Spleen (tissue), 11 donors: ENCODE results near the gene UQCC2. TPM values are rescaled to one million over a fixed set of nuclear protein-coding genes. Genes with fewer than 3 reads are reported as not detected.

ENCODE experiments used
- DNase-seq: peaks from one replicate; pipeline ENCODE4 v3.0.0-alpha.2; 2020
- H3K27ac ChIP-seq, 8 donors: fragments of 200-600 bp; sonication (generic) in 7 of 8; 1 replicate in 4 of 8; 2 replicates in 4 of 8; pipeline versions ENCODE4 v1.5.0 to v1.8.0; 2016 to 2021; ENCODE audit warnings: inconsistent platforms in 4 of 8, mild to moderate bottlenecking in 4 of 8, moderate library complexity in 1 of 8
- H3K27me3 ChIP-seq, 7 donors: fragments of 200-600 bp; sonication (generic) in 6 of 7; replicated peaks in 1 of 7; 1 replicate in 4 of 7; 2 replicates in 3 of 7; pipeline versions ENCODE4 v1.5.0 to v1.8.0; 2016 to 2021; ENCODE audit warnings: inconsistent platforms in 3 of 7, mild to moderate bottlenecking in 1 of 7
- H3K36me3 ChIP-seq, 6 donors: fragments of 200-600 bp; sonication (generic) in 5 of 6; 1 replicate in 4 of 6; 2 replicates in 2 of 6; pipeline versions ENCODE4 v1.5.0 to v1.8.0; 2016 to 2021; ENCODE audit warnings: inconsistent platforms in 2 of 6
- H3K4me1 ChIP-seq, 6 donors: fragments of 200-600 bp; sonication (generic) in 5 of 6; 1 replicate in 3 of 6; 2 replicates in 3 of 6; pipeline versions ENCODE4 v1.5.0 to v1.8.0; 2016 to 2021; ENCODE audit warnings: inconsistent platforms in 3 of 6
- H3K4me3 ChIP-seq, 8 donors: fragments of 200-600 bp; sonication (generic) in 7 of 8; 1 replicate in 4 of 8; 2 replicates in 4 of 8; pipeline versions ENCODE4 v1.5.0 to v1.8.0; 2016 to 2021; ENCODE audit warnings: inconsistent platforms in 4 of 8, mild to moderate bottlenecking in 4 of 8, moderate library complexity in 2 of 8
- H3K9me3 ChIP-seq, 8 donors: fragments of 200-600 bp; sonication (generic) in 7 of 8; 1 replicate in 4 of 8; 2 replicates in 4 of 8; pipeline versions ENCODE4 v1.5.0 to v1.8.0; 2016 to 2021; ENCODE audit warnings: inconsistent platforms in 4 of 8
- POLR2A ChIP-seq, 3 donors: fragments of 450-650 bp; IDR thresholded peaks; one replicate each; pipeline ENCODE4 v1.5.1; 2017; ENCODE audit warnings: antibody characterized with exemption in 3 of 3, mild to moderate bottlenecking in 1 of 3
- POLR2AphosphoS5 ChIP-seq, 3 donors: sonication (generic); formaldehyde crosslinking; IDR thresholded peaks; one replicate each; pipeline ENCODE4 v1.5.1; 2017; ENCODE audit warnings: antibody characterized with exemption in 3 of 3
- WGBS, 5 donors: extraction: QIAGEN DNeasy Blood & Tissue Kit in 3 of 5; methylation state at CpG; one replicate each; pipeline versions ENCODE4 v1.1.5 to v1.1.7; 2013 to 2018; 5-methylcytosine and 5-hydroxymethylcytosine counted together
- intact Hi-C: fragments of 100-400 bp; cut with DNase I; formaldehyde crosslinking; loops from one replicate; pipeline ENCODE4 v1.15.0; 2023; ENCODE audit warnings: low total_unique reads
- polyA plus RNA-seq, 3 donors: library from polyadenylated mRNA; stranded (reverse); fragments of 200-250 nt; gene quantifications; one replicate each; pipeline ENCODE4 v1.2.1, GENCODE V29; 2013
- total RNA-seq, 7 donors: library from RNA; depleted of rRNA in 3 of 7; stranded (reverse); fragments of >200 nt in 3 of 7; fragmentation: NEBNext Ultra II Directional in 4 of 7; extraction: Animal tissue kit (Norgen Biotek cat#: 25700) in 4 of 7; gene quantifications; one replicate each; pipeline versions ENCODE4 v1.1.0 to v1.2.1, GENCODE V29; 2016 to 2021
- TF ChIP-seq, protein P1 (sequence below), 11 experiments: fragments of 200-600 bp in 7 of 11; fragments of 450-650 bp in 4 of 11; sonication (generic) in 4 of 11; IDR thresholded peaks in 8 of 11; conservative IDR thresholded peaks in 3 of 11; 1 replicate in 7 of 11; 2 replicates in 4 of 11; pipeline versions ENCODE4 v1.4.0 to v1.8.0; 2016 to 2021; ENCODE audit warnings: antibody characterized with exemption in 11 of 11, inconsistent platforms in 4 of 11, mild to moderate bottlenecking in 1 of 11
- donor health status: healthy with polysubstance abuse.
- donor health status: DM: no; HTN: no; CAD: no; lungs with moderate emphysema.
- donor health status: DM: no; HTN: no; CAD: no.
- donor health status: Bipolar disorder and iron deficiency.
- donor health status: healthy.
- donor health status: DM: no; HTN: no; CAD: no.
- donor health status: DM: yes; HTN: yes; CAD: no.

Gene UQCC2
- total and polyA plus RNA-seq, 10 donors: 8.7 to 77.0 (median 34.1) TPM

DNA sequence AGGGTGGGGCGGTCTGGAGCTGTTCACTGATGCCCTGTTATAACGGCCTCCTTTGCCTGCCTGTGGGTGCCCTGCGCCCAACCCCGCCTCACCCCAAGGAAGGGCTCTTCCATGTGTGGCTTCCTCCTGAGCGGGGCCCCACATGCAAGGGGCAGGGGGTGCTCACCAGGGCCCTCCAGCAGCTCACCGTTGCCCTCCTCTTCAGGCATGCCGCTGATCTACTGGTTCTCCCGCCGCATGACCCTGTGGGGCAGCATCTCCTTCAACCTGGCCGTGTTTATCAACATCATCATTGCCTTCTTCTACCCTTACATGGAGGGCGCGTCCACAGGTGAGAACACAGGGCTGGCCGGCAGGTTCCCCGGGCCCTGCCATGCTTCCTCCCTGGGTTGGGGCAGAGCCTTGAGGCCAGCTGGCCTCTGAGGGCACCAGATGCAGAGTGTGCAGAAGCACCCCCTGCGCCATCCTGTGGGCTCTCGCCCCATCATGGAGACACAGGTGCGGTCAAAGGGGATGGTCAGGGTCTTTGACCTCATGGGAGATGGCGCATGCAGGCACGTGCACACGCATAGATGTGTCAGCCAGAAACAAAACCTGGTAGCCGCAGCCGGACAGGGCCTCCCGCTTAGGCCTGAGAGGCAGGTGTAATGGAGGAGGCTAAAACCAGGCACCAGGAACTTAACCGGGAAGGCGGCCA is 22.9 kb downstream of the UQCC2 start:
- DNase-seq: no peak
- Histone ChIP-seq H3K36me3 (peaks cover 0 to 100% (median 79%) of the 10 kb centered on the region in 6 donors), H3K4me3 (no peak overlapping the region), H3K9me3 (no peaks in the 10 kb centered on the region), H3K27ac (no peak overlapping the region), H3K27me3 (no peaks in the 10 kb centered on the region), H3K4me1 (peaks cover 15 to 45% (median 24%) of the 10 kb centered on the region in 6 donors)
- intact Hi-C loops: no loop called here
- TF ChIP-seq, protein P1, sequence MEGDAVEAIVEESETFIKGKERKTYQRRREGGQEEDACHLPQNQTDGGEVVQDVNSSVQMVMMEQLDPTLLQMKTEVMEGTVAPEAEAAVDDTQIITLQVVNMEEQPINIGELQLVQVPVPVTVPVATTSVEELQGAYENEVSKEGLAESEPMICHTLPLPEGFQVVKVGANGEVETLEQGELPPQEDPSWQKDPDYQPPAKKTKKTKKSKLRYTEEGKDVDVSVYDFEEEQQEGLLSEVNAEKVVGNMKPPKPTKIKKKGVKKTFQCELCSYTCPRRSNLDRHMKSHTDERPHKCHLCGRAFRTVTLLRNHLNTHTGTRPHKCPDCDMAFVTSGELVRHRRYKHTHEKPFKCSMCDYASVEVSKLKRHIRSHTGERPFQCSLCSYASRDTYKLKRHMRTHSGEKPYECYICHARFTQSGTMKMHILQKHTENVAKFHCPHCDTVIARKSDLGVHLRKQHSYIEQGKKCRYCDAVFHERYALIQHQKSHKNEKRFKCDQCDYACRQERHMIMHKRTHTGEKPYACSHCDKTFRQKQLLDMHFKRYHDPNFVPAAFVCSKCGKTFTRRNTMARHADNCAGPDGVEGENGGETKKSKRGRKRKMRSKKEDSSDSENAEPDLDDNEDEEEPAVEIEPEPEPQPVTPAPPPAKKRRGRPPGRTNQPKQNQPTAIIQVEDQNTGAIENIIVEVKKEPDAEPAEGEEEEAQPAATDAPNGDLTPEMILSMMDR (IDR thresholded peaks at IDR 0.05 in 8 of 11, conservative IDR thresholded peaks at IDR 0.05 in 3 of 11): no peak
- peak in 1 of 3 donors; percentile 33 for TF ChIP-seq POLR2AphosphoS5 (IDR thresholded peaks at IDR 0.05)
- 90 to 95% (median 92%) methylated on average over 24 to 25 of the region's 25 CpGs for WGBS, 5 donors

DNA sequence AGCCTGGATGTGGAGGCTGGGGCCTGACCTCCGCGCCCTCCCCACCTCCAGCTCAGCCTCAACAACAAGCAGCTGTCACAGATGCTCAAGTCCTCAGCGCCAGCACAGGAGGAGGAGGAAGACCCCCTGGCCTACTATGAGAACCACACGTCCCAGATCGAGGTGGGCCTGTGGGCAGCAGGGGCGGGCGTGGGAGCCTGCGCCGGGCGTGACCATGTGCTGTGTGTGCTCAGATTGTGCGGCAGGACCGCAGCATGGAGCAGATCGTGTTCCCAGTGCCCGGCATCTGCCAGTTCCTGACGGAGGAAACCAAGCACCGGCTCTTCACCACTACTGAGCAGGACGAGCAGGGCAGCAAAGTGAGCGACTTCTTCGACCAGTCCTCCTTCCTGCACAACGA is 23.5 kb downstream of the UQCC2 start:
- intact Hi-C loops: no loop called here

DNA sequence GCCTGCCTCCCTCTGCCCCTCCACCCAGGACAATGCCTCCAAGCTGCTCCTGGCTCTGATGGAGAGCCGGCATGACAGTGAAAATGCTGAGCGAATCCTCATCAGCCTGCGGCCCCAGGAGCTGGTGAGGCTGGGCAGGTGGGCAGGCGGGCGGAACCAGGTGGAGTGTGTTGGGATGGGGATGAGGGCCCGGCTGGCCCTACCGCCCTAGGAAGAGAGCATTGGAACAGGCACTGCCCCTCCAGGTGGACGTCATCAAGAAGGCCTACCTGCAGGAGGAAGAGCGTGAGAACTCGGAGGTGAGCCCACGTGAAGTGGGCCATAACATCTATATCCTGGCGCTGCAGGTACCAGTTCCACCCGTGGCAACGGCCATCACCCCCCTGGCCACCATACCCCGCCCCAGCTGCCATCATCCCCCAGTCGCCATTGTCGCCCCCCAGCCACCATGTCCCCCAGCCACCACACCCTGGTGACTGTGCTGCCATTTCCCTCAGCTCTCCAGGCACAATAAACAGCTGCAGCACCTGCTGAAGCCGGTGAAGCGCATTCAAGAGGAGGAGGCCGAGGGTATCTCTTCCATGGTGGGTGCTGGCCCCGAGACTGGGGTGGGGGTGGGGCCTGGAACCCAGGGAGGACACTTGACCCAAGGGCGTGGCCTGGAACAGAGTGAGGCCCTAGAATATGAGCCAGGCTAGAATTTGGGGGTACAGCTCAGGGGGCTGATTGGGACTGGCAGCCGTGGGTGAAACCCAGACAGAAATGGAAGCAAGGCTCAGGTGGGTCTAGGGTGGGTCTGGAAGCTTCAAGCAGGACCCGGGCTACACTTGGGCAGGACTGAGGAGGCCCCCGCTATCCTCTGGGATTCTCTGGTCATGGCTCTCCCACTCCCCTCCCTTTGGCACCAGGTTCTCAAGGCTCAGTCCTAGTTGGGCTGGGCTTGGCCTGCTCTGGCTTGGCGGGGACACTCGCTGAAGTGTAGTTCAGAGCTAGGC is 24.2 kb downstream of the UQCC2 start:
- no peak for DNase-seq
- H3K4me3 ChIP-seq: no peak overlapping the region
- TF ChIP-seq, protein P1 (IDR thresholded peaks at IDR 0.05 in 8 of 11, conservative IDR thresholded peaks at IDR 0.05 in 3 of 11): no peak
- no peak for TF ChIP-seq POLR2AphosphoS5 (IDR thresholded peaks at IDR 0.05)
- TF ChIP-seq POLR2A (IDR thresholded peaks at IDR 0.05): no peak
- H3K27me3 ChIP-seq: no peaks in the 10 kb centered on the region
- no peak overlapping the region for H3K27ac ChIP-seq
- H3K4me1 ChIP-seq: peaks cover 3 to 45% (median 19%) of the 10 kb centered on the region in 6 donors
- no peaks in the 10 kb centered on the region for H3K9me3 ChIP-seq
- intact Hi-C loops: no loop called here
- H3K36me3 ChIP-seq: peaks cover 0 to 100% (median 89%) of the 10 kb centered on the region in 6 donors
- WGBS, 5 donors: 91 to 94% (median 93%) methylated on average over 25 to 27 of the region's 27 CpGs

More for the DNA sequence above, 23.5 kb downstream of the UQCC2 start:
- 91 to 97% (median 94%) methylated on average over 14 to 20 of the region's 20 CpGs for WGBS, 5 donors
- no peak overlapping the region for H3K4me3 ChIP-seq
- no peak for DNase-seq
- peaks cover 0 to 100% (median 82%) of the 10 kb centered on the region in 6 donors for H3K36me3 ChIP-seq
- H3K4me1 ChIP-seq: peaks cover 10 to 45% (median 24%) of the 10 kb centered on the region in 6 donors
- no peaks in the 10 kb centered on the region for H3K9me3 ChIP-seq
- H3K27me3 ChIP-seq: no peaks in the 10 kb centered on the region
- H3K27ac ChIP-seq: no peak overlapping the region
- TF ChIP-seq POLR2AphosphoS5 (IDR thresholded peaks at IDR 0.05): no peak
- no peak for TF ChIP-seq POLR2A (IDR thresholded peaks at IDR 0.05)
- TF ChIP-seq, protein P1 (IDR thresholded peaks at IDR 0.05 in 8 of 11, conservative IDR thresholded peaks at IDR 0.05 in 3 of 11): no peak
